Body of pancreas (tissue), 4 donors: ENCODE measurements around the gene XPO6.

Experiments used
- POLR2A ChIP-seq, 3 donors: fragments of 450-650 bp; IDR thresholded peaks; one replicate each; pipeline ENCODE4 v1.6.1; 2016; ENCODE audit warnings: antibody characterized with exemption in 3 of 3, mild to moderate bottlenecking in 2 of 3
- TF ChIP-seq, protein P1 (sequence below), 7 experiments: fragments of 450-650 bp in 4 of 7; fragments of 200-600 bp in 3 of 7; sonication (generic) in 3 of 7; IDR thresholded peaks; one replicate each; pipeline ENCODE4 v1.5.1; 2016 to 2019; ENCODE audit warnings: antibody characterized with exemption in 7 of 7

DNA sequence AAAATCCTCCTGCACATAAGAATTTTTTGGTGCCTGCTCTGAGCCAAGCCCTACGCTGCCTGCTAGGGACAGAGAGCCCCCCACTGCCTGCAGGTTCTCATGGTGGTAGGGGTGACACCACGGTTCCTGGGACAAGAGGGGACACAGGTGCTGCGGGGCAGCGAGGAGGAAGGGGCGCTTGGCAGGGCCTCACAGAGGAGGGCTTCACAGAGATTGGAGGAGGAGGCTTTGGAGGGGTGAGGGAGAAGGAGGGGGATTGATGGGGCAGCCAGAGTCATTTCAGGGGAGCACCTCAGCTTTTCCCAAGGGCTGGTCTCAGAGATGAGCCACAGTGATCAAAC lies 118.4 kb downstream of the XPO6 start:
- TF ChIP-seq POLR2A (IDR thresholded peaks at IDR 0.05) = no peak
- TF ChIP-seq, protein P1, sequence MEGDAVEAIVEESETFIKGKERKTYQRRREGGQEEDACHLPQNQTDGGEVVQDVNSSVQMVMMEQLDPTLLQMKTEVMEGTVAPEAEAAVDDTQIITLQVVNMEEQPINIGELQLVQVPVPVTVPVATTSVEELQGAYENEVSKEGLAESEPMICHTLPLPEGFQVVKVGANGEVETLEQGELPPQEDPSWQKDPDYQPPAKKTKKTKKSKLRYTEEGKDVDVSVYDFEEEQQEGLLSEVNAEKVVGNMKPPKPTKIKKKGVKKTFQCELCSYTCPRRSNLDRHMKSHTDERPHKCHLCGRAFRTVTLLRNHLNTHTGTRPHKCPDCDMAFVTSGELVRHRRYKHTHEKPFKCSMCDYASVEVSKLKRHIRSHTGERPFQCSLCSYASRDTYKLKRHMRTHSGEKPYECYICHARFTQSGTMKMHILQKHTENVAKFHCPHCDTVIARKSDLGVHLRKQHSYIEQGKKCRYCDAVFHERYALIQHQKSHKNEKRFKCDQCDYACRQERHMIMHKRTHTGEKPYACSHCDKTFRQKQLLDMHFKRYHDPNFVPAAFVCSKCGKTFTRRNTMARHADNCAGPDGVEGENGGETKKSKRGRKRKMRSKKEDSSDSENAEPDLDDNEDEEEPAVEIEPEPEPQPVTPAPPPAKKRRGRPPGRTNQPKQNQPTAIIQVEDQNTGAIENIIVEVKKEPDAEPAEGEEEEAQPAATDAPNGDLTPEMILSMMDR (IDR thresholded peaks at IDR 0.05) = no peak
